Activated T-helper 1 cell treated with anti-CD3 and anti-CD28 coated beads, Interleukin-12 subunit alpha, Interleukin-12 subunit beta, Interleukin-2, Interleukin-4 antibody, amounts not matched to agents 30 ng/mL and 10 ng/mL and 1 ng/mL, durations not matched to agents 14 hours and 24 hours and 36 hours (primary cell): ENCODE measurements around the gene ANKRD29. TPM values are rescaled to one million over a fixed set of nuclear protein-coding genes. Genes with fewer than 3 reads are reported as not detected.
"Not testable (repeated sequence)": the region's sequence is repeated elsewhere in the genome, so short reads cannot be mapped to it uniquely, and the experiment has no call there.

Experiments used
- DNase-seq: peaks from one replicate; pipeline ENCODE4 v3.0.0; 2021; ENCODE audit warnings: low spot score
- H3K27ac Mint-ChIP-seq: one replicate; pipeline ENCODE4 v1.8.0; 2021; ENCODE audit warnings: mild to moderate bottlenecking, mixed read lengths
- H3K27me3 Mint-ChIP-seq: one replicate; pipeline ENCODE4 v1.8.0; 2022; ENCODE audit warnings: mild to moderate bottlenecking, moderate library complexity, mixed read lengths; ENCODE audit not compliant: insufficient read depth
- H3K36me3 Mint-ChIP-seq: one replicate; pipeline ENCODE4 v1.8.0; 2021; ENCODE audit warnings: low read depth, mixed read lengths
- H3K4me1 Mint-ChIP-seq: one replicate; pipeline ENCODE4 v1.8.0; 2021; ENCODE audit warnings: low read depth, mixed read lengths
- H3K4me3 Mint-ChIP-seq: one replicate; pipeline ENCODE4 v1.8.0; 2021; ENCODE audit warnings: mild to moderate bottlenecking, moderate library complexity, mixed read lengths
- H3K9me3 Mint-ChIP-seq: one replicate; pipeline ENCODE4 v1.8.0; 2021; ENCODE audit warnings: mixed read lengths
- intact Hi-C: fragments of 100-400 bp; cut with micrococcal nuclease; formaldehyde crosslinking; loops from one replicate; pipeline ENCODE4 v1.15.1; 2024
- total RNA-seq: library from RNA; stranded (reverse); gene quantifications from 2 replicates; pipeline ENCODE4 v1.2.3, GENCODE V29; 2022

Gene ANKRD29
- total RNA-seq, 1 donor from 2014 or later: not detected

DNA sequence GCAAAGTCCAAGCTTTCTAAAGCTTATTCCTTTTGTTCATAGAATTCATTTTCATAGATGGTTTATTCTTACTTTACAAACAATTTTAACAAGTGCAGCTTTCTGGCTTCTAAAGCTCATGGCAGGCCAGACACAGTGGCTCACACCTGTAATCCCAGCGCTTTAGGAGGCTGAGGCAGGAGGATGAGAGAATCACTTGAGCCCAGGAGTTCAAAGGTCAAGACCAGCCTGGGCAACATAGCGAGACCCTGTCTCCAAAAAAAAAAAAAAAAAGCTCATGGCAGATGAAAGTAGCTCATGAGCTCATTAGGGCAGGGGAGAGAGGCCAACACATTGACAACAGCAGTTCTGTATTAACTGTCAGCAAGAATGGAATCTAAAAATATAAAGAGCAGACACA is 48.3 kb downstream of the ANKRD29 start:
- no peaks in the 10 kb centered on the region for H3K9me3 Mint-ChIP-seq

DNA sequence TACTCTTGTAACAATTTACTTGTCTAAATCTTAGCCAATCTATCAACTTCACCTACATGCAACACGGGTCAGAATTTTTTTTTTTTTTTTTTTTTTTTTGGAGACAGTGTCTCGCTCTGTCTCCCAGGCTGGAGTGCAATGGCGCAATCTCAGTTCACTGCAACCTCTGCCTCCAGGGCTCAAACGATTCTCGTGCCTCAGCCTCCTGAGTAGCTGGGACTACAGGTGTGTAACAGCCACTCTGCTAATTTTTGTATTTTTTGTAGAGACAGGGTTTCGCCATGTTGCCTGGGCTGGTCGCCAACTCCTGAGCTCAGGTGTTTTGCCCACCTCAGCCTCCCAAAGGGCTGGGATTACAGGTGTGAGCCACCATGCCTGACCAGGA is 49.6 kb downstream of the ANKRD29 start:
- H3K4me1 Mint-ChIP-seq, H3K4me3 Mint-ChIP-seq, H3K36me3 Mint-ChIP-seq, H3K9me3 Mint-ChIP-seq, intact Hi-C loops, H3K27ac Mint-ChIP-seq, DNase-seq: not testable (repeated sequence)
- peaks cover 11% of the 10 kb centered on the region for H3K27me3 Mint-ChIP-seq

More for the DNA sequence above, 48.3 kb downstream of the ANKRD29 start:
- Mint-ChIP-seq H3K36me3 (no peaks in the 10 kb centered on the region), H3K4me1 (peaks cover 7% of the 10 kb centered on the region), H3K27me3 (peaks cover 22% of the 10 kb centered on the region), H3K4me3 (no peak overlapping the region), H3K27ac (no peak overlapping the region)
- DNase-seq: no peak
- intact Hi-C loops: no loop called here

DNA sequence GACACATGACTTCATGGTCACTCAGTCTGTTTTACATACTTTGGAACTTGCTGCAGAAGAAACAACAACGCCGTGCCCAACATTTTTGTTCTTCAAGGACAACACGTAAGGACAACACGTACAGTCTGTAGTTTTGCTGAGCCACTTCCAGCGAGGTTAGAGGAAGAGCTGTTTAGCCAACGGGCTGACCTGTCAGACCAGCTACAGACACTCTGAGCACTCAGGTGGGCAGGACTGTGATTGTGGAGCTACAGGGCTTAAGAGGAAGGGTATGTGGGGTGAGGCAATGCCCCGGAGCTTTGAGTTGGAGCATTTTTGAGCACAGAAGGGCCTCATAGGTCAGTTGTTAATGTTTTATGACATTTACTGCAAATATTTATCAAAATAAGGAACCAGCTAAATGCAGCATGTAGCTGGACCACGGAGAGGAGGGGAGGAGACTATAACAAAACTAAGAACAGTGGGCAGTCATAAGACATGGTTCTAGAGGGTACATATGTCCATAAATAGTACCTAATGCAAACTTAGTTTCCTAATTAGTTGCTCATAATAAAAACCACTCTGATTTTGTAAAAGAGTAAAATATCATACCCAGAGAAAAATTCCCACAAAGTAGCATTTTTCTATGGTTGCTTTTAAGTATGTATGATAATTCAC is 50.1 kb downstream of the ANKRD29 start:
- Mint-ChIP-seq H3K4me3 (no peak overlapping the region), H3K36me3 (no peaks in the 10 kb centered on the region), H3K4me1 (peaks cover 2% of the 10 kb centered on the region), H3K27me3 (peaks cover 6% of the 10 kb centered on the region), H3K9me3 (no peaks in the 10 kb centered on the region), H3K27ac (no peak overlapping the region)
- no peak for DNase-seq
- intact Hi-C loops: no loop called here

DNA sequence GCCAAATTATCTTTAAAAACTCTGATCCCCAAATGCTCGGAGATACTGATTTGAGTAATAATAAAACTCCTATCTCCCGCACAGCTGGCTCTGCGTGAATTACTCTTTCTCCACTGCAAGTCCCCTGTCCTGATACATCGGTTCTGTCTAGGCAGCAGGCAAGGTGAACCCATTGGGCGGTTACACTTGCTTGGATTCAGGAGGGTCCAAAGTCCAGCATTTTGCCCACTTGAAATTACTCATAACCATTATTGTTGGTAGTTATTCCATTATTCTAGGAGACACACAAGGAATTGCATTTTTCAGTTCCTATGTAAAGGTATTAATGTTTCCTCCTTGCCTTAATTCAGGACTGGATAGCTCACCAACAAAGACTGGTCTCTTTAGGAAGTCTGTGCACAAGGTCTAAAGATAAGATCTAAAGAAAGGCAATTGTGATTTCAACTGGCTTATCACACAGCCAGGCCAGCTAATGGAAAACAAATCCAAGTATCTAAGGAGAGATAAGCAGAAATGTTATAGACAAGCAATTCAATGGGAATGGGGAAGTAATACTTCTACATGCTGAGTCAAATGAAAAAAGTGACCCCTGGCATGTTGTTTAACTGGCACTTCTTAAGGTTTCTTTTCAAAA is 53.2 kb downstream of the ANKRD29 start:
- Mint-ChIP-seq H3K27me3 (no peaks in the 10 kb centered on the region), H3K36me3 (no peaks in the 10 kb centered on the region), H3K9me3 (no peaks in the 10 kb centered on the region), H3K4me1 (no peaks in the 10 kb centered on the region), H3K27ac (no peak overlapping the region), H3K4me3 (no peak overlapping the region)
- intact Hi-C loops: no loop called here
- no peak for DNase-seq

DNA sequence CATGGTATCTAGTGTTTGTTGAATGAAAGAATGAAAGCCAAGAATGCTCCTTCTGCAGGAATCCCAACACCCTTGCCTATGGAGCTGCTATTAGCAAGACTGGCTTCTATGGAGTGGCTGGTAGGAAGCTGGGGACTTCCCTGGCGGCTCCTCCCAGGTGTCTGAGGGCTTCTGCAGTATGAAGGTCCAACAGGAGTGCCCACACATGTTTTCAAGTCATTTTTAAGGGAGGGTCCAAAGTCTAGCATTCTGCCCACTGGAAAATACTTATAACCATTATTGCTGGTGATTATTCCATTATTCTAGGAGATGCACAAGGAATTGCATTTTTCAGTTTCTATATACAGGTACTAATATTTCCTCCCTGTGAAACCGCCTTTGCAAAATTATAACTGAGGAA is 54.5 kb downstream of the ANKRD29 start:
- DNase-seq: no peak
- intact Hi-C loops: no loop called here
- H3K4me3 Mint-ChIP-seq: no peak overlapping the region
- H3K27me3 Mint-ChIP-seq: no peaks in the 10 kb centered on the region
- no peaks in the 10 kb centered on the region for H3K4me1 Mint-ChIP-seq
- no peaks in the 10 kb centered on the region for H3K36me3 Mint-ChIP-seq
- no peak overlapping the region for H3K27ac Mint-ChIP-seq
- H3K9me3 Mint-ChIP-seq: no peaks in the 10 kb centered on the region

DNA sequence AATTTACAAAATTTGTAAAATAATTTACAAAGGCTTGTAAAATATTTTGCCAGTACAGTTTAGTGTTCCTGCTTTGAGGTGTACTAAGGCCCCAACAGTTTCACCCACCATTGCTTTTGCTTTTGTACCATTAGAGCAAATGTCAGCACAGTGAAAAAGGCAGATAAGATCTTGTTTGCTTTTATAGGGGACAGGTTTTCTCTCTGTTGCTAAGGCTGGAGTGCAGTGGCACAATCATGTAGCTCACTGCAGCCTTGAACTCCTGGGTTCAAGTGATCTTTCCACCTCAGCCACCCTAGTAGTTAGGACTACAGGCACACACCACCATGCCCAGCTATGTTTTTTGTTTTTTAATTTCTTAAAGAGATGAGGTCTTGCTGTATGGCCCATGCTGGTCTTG is 56.8 kb downstream of the ANKRD29 start:
- Mint-ChIP-seq H3K4me1 (no peaks in the 10 kb centered on the region), H3K27me3 (no peaks in the 10 kb centered on the region)
- intact Hi-C loops: no loop called here

DNA sequence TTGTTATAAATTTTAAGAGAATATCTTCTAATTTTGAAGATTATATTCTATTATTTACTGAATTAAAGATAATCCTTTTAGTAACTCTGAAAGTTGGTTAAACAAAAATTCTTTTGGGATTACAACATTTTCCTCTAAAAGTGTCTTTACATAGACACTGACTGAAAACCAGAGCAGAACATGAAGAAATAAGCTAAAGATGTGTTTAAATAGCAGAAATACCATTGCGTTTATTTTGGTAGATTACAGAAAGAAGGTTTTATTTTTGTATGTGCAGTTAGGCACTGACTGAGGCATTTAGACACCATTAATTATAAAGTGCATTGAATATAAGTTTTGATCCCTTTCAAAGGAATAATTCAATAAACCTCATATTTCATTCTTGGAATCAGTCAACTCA is 62.9 kb downstream of the ANKRD29 start:
- H3K4me3 Mint-ChIP-seq: no peak overlapping the region
- intact Hi-C loops: no loop called here

More for the DNA sequence above, 56.8 kb downstream of the ANKRD29 start:
- H3K4me3 Mint-ChIP-seq: no peak overlapping the region
- H3K36me3 Mint-ChIP-seq: no peaks in the 10 kb centered on the region
- no peak overlapping the region for H3K27ac Mint-ChIP-seq
- H3K9me3 Mint-ChIP-seq: no peaks in the 10 kb centered on the region
- DNase-seq: no peak

DNA sequence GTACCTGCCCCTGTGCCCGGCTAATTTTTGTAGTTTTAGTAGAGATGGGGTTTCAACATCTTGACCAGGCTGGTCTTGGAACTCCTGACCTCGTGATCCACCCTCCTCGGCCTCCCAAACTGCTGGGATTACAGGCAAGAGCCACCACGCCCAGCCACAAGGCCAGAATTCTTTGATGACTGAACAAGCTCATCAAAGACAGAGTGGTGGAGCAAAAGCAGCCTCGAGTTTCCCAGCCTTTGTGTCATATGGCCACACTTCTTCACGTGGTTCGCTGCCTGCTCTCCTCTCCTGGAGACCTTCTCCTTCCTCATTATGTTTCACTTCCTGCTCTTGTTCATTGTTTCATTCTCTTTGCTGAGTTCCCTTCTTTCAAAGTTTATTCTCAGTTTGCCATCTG is 66.5 kb downstream of the ANKRD29 start:
- DNase-seq: no peak
- Mint-ChIP-seq H3K4me1 (peaks cover 15% of the 10 kb centered on the region), H3K27me3 (peaks cover 12% of the 10 kb centered on the region), H3K4me3 (no peak overlapping the region), H3K36me3 (no peaks in the 10 kb centered on the region), H3K27ac (no peak overlapping the region), H3K9me3 (no peaks in the 10 kb centered on the region)
- intact Hi-C loops: no loop called here

More for the DNA sequence above, 62.9 kb downstream of the ANKRD29 start:
- no peak for DNase-seq
- Mint-ChIP-seq H3K4me1 (peaks cover 7% of the 10 kb centered on the region), H3K27ac (no peak overlapping the region), H3K36me3 (no peaks in the 10 kb centered on the region), H3K27me3 (peaks cover 10% of the 10 kb centered on the region), H3K9me3 (no peaks in the 10 kb centered on the region)

DNA sequence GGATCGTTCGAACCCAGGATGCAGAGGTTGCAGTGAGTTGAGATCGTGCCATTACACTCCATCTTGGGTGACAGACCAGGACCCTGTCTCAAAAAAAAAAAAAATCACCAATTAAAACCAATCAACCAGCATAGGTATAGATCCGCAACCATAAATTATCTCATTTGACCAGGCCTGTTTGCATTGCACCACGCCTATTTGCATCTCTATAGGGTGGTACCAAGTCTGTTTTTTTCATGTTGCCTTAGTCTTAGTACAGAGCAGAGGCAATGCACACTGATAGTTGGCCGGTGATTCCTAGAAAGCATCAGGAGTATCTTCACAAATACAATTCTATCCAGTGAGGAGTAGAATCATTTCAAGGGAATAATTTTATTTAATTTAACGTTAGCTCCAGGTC is 67.1 kb downstream of the ANKRD29 start:
- no peak for DNase-seq
- peaks cover 12% of the 10 kb centered on the region for H3K27me3 Mint-ChIP-seq
- H3K9me3 Mint-ChIP-seq: no peaks in the 10 kb centered on the region
- H3K4me3 Mint-ChIP-seq: no peak overlapping the region
- intact Hi-C loops: no loop called here
- peaks cover 15% of the 10 kb centered on the region for H3K4me1 Mint-ChIP-seq
- no peak overlapping the region for H3K27ac Mint-ChIP-seq
- no peaks in the 10 kb centered on the region for H3K36me3 Mint-ChIP-seq

DNA sequence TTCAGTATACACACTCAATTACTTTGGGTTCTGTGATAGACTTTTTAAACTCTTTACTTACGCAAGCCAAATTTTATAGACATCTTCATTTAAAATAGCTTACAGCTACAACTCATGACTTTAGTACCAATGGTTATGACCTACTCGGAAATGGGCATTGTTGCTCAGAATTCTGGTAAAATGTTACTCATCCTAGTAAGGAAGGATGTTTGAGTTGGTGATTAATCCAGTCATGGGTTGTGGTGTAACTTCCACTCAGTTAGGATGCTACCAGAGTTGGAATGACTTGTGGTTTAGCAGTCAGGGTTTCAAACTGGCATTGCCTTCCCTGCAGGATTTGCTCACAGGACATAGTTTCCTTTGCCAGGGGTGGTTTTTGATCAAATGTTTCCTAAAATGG is 69.0 kb downstream of the ANKRD29 start:
- H3K4me3 Mint-ChIP-seq: no peak overlapping the region
- H3K27me3 Mint-ChIP-seq: peaks cover 10% of the 10 kb centered on the region
- no peaks in the 10 kb centered on the region for H3K36me3 Mint-ChIP-seq
- H3K9me3 Mint-ChIP-seq: no peaks in the 10 kb centered on the region
- H3K4me1 Mint-ChIP-seq: peaks cover 15% of the 10 kb centered on the region
- no peak for DNase-seq
- intact Hi-C loops: no loop called here
- H3K27ac Mint-ChIP-seq: no peak overlapping the region

DNA sequence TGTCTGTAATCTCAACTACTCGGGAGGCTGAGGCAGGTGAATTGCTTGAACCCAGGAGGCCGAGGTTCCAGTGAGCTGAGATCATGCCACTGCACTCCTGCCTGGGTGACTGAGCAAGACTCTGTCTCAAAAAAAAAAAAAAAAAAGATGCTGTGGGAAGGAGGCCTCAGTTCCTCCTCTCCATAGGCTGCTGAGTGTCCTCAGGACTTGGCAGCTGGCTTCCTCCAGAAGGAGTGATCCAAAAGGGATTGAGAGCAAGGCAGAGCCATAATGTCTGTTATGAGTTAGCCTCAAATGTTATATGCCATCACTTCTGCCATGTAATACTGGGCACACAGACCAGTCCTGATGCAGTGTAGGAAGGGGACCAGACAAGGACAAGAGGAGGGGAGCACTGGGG is 69.8 kb downstream of the ANKRD29 start:
- Mint-ChIP-seq H3K4me1 (peaks cover 15% of the 10 kb centered on the region), H3K9me3 (no peaks in the 10 kb centered on the region), H3K4me3 (no peak overlapping the region), H3K36me3 (no peaks in the 10 kb centered on the region), H3K27ac (no peak overlapping the region), H3K27me3 (peaks cover 6% of the 10 kb centered on the region)
- intact Hi-C loops: no loop called here
- no peak for DNase-seq

DNA sequence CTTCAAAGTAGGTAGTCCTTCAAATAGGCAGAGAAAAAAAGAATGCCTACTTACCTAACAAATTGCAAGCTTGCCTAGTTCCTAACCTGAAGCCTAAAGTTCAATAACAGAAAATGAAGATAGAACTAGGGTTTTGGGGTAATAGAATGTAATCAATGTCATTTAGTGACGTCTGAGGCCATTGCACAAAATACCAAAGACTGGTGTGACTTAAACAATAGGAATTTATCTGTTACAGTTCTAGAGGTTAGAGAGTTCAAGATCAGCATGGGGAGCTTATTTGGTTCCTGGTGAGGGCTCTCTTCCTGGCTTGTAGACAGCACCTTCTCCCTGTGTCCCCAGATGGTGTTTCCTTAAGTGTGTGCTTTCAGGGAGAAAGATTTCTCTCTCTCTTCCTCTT is 71.7 kb downstream of the ANKRD29 start:
- no peaks in the 10 kb centered on the region for H3K36me3 Mint-ChIP-seq
- H3K9me3 Mint-ChIP-seq: no peaks in the 10 kb centered on the region
- H3K27ac Mint-ChIP-seq: no peak overlapping the region
- DNase-seq: no peak
- intact Hi-C loops: no loop called here
- H3K4me1 Mint-ChIP-seq: peaks cover 17% of the 10 kb centered on the region
- H3K27me3 Mint-ChIP-seq: peaks cover 4% of the 10 kb centered on the region
- H3K4me3 Mint-ChIP-seq: no peak overlapping the region

DNA sequence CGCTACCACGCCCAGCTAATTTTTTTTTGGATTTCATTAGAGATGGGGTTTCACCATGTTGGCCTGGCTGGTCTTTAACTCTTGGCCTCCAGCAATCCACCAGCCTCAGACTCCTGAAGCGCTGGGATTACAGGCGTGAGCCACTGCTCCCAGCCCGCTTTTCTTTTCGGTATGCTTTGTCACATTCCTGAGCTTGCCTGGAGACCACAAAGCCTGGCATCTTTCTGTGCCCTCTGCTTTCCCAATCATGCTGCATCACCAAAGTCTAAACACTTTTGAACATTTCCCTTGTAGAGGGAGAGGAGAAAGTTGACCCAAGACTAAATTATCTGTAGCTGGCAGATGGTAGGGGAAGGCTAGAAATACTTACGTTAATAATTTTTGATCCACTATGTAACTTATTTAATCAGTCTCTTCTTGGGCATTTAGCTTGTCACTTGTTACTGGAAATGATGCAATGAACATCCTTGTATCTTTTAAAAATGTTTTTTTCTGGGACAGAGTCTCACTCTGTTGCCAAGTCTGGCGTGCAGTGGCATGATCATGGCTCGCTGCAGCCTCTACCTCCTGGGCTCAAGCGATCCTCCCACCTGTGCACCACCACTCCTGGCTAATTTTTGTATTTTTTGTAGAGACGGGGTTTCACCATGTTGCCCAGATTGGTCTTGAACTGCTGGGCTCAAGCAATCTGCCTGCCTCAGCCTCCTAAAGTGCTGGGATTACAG is 73.7 kb downstream of the ANKRD29 start:
- no peak overlapping the region for H3K27ac Mint-ChIP-seq
- H3K27me3 Mint-ChIP-seq: peaks cover 3% of the 10 kb centered on the region
- no peak overlapping the region for H3K4me3 Mint-ChIP-seq
- H3K9me3 Mint-ChIP-seq: no peaks in the 10 kb centered on the region
- H3K36me3 Mint-ChIP-seq: peaks cover 2% of the 10 kb centered on the region
- peaks cover 33% of the 10 kb centered on the region for H3K4me1 Mint-ChIP-seq
- intact Hi-C loops: loop anchor here (5.0 to 10.0 kb wide), 4 partner anchors 152 to 657 kb away; partner anchors contain the start of genes CABLES1 and RBBP8
- DNase-seq: no peak
